GM12865 (cell line): ENCODE data around the gene CDH4.

Source experiments
- DNase-seq: peaks from one replicate; pipeline ENCODE4 v3.0.0; 2010; ENCODE audit warnings: low read depth
- H3K4me3 ChIP-seq: 2 replicates; pipeline ENCODE4 v1.5.1; 2011; ENCODE audit warnings: mild to moderate bottlenecking, low read depth, low read length, control low read depth
- TF ChIP-seq, protein P1 (sequence below): IDR thresholded peaks from 2 replicates; pipeline ENCODE4 v1.5.1; 2011; ENCODE audit warnings: low read length, control low read depth, low read depth, inconsistent platforms; ENCODE audit not compliant: insufficient read depth; ENCODE audit errors: missing control alignments

The CDH4 gene

DNA sequence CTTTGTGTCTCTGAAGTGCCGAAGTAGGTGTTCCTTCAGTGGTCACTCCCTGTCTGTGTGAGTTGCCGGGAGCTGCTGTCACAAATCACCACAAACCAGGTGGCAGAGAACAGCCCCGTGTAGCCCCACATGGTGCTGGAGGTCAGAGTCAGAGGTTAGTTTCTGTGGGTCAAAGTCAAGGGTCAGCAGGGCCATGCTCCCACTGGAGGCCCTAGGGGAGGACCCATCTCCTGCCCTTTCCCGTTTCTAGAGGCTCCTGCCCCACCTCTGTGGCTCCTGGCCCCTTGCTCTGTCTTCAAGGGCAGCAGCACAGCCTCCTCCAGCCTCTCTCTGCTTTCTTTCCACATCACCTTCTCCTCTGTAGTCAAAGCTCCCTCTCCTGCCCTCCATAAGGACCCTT, 549.4 kb downstream of the CDH4 start:
- no peak for DNase-seq

GRCh38 chr20:61801857-61802442, 549.9 kb downstream of the CDH4 start:
- no peak overlapping the region for H3K4me3 ChIP-seq
- TF ChIP-seq, protein P1, sequence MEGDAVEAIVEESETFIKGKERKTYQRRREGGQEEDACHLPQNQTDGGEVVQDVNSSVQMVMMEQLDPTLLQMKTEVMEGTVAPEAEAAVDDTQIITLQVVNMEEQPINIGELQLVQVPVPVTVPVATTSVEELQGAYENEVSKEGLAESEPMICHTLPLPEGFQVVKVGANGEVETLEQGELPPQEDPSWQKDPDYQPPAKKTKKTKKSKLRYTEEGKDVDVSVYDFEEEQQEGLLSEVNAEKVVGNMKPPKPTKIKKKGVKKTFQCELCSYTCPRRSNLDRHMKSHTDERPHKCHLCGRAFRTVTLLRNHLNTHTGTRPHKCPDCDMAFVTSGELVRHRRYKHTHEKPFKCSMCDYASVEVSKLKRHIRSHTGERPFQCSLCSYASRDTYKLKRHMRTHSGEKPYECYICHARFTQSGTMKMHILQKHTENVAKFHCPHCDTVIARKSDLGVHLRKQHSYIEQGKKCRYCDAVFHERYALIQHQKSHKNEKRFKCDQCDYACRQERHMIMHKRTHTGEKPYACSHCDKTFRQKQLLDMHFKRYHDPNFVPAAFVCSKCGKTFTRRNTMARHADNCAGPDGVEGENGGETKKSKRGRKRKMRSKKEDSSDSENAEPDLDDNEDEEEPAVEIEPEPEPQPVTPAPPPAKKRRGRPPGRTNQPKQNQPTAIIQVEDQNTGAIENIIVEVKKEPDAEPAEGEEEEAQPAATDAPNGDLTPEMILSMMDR, result no peak
- DNase-seq, result no peak

More for the DNA sequence above, 549.4 kb downstream of the CDH4 start:
- H3K4me3 ChIP-seq, result no peak overlapping the region
- TF ChIP-seq, protein P1, result no peak

- TF ChIP-seq, protein P1, result no peak
- no peak overlapping the region for H3K4me3 ChIP-seq
- no peak for DNase-seq
These were observed 550.8 kb downstream of the CDH4 start for GRCh38 chr20:61802721-61803311.

DNA sequence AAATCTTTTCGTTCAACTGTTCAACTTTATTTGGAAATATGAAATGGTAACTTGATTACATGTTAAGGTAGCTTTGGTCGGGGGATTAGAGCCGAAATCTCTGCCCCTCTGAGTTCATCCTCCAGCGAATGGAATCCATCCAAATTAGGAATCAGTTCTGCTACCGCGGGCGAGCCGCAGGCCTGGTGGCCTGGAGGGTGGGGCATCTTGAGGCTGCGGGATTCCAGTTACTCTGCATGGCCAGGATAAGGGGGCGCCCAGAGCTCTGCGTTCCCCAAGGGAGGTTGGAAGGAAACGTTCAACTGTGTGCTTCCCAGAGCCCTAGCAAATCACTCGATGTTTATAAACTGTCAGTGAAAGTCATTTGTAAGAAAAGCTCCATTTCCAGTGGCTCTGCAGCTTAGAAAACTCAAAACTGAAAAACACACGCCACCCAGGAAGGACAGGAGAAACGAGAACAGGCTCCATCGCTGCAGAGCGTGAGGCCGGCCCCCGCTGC, 551.4 kb downstream of the CDH4 start:
- TF ChIP-seq, protein P1, result no peak
- DNase-seq, result no peak
- H3K4me3 ChIP-seq, result no peak overlapping the region

DNA sequence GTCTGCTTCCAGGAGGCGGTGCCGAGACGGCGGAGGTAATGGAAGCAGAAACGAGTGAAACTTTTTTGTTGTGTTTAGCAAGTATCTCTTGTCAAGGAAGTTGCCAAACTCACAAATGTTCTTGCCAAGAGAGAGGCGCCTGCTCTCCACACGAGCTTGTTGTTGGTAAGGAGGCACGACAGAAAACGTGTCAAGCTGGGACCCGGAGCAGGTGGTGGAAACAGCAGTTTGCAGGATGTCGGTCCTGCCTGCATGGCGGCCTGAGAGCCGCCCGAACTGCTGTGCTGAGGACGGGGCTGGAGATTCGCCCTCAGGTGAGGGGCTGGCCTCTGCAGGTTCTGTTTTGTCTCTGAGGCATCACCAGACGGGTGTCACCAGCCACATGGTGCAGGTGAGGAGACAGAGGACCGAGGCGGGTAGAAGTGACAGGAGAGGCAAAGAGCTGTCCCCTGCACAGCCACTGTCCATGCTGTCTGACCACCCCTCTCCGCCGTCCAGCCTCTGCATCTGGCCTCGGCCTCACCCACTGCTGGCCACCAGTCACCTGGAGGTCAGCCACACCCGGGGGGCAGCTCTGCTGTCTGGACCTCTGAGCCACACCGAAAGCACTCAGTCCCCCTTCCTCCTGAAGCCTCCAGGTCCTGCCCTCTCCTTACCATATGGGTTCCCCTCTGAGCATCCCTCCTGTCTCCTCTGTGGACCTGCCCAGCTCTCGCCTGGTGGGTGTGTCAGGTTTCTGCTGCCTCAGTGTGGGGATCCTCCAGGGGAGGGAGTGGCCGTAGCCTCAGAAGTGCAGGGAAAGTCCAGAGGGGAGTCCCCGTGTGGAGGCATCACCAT, 552.1 kb downstream of the CDH4 start:
- TF ChIP-seq, protein P1, result no peak
- DNase-seq, result no peak
- H3K4me3 ChIP-seq, result no peak overlapping the region

DNA sequence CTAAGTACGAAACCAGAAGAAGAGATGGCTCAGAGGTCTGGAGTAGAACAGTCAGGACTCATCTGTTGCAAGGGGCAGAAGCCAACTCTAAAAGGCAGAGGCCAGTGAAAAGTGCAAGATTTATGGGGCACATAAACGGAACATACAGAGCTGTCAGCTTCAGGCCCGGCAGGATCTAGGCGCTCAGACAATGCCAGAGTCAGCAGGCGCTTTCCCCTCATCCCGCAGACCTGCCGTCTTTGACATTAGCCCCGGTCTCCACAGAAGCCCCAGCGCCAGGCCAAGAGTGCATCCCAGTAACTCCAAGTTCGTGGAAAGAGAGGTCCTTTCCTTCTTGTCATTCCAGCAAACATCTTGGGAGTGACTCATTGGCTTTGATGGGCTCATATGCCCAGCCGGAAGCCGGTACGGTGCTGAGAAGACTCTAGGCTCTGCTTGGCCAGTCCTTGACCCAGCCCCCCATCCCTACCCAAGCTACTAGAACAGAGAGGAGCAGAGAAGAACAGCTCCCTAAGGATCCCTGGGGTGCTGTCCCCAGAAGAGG, 552.8 kb downstream of the CDH4 start:
- DNase-seq, result no peak
- TF ChIP-seq, protein P1, result no peak
- H3K4me3 ChIP-seq, result no peak overlapping the region
